Activated CD8-positive, alpha-beta memory T cell treated with anti-CD3 and anti-CD28 coated beads for 48 hours (primary cell): ENCODE measurements around the gene DSCAML1.

Experiments used
- DNase-seq, 3 experiments: peaks; one replicate each; pipeline ENCODE4 v3.0.0-alpha.2; 2020; ENCODE audit warnings: low read depth in 2 of 3, low spot score in 2 of 3

Gene DSCAML1

DNA sequence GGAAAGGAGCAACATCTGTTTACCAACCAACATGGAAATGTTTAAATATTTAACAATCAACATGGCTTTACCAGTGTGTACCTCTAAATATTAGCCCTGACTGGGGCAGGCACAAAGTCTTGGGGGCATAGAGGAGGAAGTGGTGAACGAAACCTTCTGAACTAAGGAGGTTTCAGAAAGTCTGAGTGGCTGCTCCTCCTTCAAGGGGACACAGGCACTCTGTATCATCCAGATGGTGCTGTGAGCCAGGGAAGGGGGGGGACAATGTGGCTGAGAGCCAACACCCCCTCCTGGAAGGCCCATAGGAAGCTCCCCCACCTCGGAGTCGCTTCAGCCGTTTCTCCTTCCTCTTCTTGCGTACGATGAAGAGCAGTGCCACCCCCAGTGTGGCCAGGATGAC lies 361.7 kb downstream of the DSCAML1 start:
- DNase-seq: no peak

DNA sequence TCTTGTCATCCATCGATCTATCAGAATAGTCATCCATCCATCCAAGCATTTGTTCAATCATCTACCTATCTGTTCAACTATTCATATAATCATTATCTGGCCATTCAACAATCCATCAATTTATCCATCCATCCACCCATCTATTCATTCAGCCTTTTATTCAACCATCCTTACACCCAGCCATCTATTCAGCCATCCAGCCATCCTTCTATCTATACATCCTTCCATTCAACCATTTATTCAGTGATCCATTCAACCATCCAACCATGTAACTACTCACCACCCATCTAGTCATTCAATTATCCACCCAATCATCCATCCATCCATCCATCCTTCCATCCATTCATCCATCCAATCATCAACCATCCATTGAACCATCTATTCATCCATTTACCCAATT lies 362.5 kb downstream of the DSCAML1 start:
- no peak for DNase-seq

DNA sequence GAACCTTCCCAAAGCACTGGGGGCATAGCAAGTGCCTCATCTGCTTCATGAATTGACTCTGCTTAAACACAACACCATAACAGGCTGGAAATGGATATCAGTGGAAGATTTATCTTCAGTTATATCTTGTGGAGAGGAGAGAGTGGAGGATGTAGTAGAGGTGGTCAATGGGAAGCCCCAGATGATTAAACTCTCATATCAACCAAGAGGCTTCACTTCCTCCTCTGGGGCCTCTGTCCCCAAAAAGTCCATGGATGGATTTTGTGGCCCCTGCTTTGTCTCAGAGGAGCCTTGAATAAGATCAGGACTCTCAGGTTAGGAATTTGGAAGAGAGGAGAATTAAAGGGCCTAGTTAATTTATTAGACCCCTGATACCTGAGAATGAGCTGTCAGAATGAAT lies 363.3 kb downstream of the DSCAML1 start:
- no peak for DNase-seq

DNA sequence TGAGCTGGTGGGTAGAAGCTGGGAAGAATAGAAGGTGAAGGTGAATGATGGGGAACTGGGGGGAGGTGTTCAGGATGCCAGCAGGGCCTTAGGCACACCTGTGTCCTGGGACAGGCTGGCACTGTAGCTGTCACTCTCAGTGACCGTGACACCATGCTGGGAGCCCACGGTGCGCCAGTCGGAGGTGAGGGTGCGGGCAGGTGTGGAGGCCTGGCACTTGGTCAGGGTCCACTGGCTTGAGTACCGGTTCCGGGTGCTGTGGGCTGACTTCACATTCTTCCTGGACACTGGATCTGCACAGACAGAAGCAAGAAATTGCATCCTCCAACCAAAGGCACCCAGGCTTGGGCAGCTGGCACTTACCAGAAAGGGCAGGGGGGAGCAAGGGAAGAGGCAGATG lies 365.6 kb downstream of the DSCAML1 start:
- DNase-seq: no peak

DNA sequence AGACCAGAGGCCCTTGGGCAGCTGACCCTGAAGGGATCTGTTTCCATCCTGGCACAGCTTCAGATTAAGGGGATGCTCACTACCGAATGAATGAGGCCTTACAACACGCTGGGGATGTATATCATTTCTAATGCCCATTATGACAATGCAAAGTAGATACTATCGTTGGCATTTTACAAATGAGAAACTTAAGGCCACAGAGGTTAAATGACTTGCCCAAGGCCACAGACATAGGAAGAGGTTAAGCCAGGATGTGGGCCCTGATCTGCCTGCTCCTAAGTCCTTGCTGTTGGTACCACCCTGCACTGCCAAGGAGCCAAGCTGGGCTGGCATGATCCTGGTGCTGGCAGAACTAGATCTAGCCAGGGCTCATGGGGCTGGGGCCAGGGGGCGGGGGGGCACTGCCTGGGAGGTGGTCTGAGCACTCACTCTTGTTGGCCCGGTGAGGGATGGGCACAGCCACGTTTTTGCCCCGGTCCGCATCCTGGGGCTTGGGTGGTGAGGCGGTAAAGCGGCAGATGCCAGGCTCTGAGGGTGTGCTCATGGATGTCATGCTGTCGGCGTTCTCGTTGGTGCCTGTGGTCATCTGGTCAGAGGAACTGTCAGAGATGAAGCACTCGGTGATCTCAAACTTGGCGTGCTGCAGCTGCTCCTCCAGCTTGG lies 366.6 kb downstream of the DSCAML1 start:
- DNase-seq: no peak

DNA sequence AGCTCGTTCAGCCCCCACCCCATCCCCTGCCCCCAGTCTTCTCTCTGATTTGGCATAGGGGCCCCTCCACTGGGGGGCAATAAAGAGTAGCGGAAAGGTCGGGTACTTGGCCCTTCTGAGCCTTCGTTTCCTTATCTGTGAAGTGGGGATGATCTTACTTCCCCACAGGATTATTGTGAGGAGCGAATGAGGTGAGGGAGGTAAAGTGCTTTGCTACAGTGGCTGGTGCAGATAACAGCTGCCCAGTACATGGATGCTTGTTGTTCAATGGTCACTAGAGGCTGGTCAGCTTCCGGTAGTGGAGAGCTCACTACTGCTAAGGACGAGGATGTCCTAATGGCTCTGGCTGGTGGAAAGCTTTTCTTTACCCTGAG lies 368.2 kb downstream of the DSCAML1 start:
- DNase-seq: no peak

DNA sequence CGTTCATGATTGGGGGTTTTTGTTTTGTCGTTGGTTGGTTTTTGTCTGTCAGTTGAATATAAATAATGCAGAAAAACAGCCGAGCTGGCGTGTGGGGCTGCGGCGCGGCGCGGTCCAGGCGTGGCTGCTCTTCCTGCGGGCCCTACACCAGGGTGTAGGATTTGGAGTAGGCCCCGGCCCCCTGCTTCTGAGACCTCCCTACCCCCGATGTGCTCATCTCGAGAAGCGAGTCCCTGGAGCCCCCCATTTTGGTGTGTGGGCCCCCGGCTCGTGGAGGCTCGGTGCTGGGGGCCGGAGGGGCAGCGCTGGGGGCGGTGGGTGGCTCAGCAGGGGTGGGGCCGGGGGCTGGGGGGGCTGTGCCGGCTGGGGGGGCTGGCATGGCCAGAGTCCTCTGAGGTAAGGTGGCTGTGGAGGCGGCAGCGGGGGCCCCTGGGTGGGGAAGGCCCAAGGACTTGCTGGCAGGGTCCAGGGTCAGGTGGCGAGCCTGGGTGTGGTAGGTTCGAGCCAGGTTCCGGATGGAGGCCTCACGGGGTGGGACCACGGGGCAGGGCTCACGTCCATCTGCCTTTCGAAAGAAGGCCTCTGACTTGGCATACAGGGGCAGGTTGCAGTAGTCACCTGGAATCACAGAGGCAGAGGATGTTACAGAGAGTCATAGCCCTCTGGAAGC lies 368.7 kb downstream of the DSCAML1 start:
- no peak for DNase-seq

DNA sequence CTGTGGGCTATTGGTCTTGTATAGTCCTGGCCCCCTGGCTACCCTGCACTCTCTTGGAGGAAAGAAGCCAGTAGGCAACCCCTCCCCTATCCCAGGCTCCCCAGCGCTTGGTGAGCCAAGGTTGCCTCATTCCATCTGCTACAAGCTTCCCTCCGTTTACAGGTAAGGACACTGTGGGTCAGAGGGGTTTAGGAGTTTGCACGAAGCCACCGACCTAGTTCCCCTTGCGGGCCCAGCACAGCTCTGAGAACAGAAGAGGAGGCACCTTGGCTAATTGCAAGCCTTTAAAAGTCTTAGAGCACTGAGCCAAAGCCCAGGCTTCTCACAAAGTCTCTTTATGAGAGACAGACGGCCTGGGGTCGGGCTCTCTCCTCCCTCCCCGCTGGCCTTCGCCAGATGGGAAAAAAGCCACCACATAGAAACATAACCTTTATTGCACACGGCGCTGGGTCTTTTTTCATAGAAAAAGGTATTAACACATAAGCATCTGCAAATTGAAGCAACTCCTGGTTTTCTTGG lies 369.6 kb downstream of the DSCAML1 start:
- DNase-seq: no peak

DNA sequence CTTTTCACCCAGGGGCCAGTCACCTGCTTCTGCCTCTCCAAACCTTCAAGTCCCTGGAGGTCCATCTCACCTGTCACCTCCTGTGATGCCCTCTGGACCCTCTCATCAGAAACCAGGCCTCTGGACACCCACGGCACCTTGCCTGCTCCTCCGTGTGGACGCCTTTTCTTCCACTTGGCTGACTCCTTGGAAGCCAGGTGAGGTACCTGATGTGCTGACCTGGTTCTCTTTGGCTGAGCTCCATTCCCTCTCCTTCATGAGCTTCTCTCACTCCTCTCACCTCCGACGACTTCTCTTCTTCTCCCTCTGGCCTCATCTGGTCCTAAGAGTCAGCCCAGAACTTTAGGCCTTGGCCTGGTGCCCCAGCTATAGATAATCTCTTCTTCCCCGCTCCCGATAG lies 370.1 kb downstream of the DSCAML1 start:
- DNase-seq: no peak

DNA sequence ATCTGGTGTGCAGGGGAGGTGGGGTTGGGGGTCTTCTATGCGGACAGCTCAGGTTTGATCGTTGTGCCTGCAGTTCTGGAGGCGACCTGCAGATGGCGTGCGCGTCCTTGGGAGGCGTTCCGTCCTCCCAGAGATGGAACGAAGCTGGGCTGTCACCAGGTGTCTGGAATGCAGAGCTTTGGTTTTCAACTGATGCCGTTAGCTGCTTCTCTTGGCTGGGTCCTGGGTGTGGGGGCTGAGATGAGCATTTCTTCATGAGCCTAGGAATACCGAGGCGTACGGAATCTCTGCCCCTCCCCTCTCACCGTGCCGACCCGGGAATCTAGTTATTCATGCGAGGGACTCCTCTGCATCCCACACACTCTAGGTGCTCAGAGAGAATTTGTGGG lies 370.7 kb downstream of the DSCAML1 start:
- DNase-seq: peak; percentile 33 to 84 (median 78)

DNA sequence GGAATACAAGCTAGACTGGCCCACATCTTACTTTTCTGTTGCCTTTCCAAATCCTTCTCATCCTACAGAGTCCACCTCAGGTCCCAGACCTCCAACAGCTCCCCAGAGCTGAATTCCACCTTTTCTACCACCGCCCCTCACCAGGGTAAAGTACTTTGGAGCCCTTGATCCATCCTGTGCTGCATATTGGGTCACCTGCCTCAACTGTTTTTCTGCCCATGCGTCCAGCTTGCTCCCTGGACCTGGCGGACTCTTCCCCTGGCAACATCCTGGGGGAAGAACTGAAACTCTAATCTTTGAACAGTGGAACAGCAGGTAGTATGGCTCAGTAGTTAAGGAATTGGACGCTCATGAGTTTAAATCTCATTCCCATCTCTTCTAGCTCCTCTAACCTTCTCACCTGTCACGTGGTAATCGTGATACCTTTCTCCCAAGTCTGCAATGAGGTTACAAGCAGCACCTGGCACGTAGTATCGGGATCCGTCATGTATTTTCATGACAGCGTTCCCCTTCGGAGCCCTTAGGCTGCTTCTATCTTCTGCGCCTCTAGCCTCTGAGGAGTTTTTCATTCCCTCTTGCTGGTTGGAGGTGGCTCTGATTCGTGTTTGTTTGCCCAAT lies 371.2 kb downstream of the DSCAML1 start:
- DNase-seq: no peak

DNA sequence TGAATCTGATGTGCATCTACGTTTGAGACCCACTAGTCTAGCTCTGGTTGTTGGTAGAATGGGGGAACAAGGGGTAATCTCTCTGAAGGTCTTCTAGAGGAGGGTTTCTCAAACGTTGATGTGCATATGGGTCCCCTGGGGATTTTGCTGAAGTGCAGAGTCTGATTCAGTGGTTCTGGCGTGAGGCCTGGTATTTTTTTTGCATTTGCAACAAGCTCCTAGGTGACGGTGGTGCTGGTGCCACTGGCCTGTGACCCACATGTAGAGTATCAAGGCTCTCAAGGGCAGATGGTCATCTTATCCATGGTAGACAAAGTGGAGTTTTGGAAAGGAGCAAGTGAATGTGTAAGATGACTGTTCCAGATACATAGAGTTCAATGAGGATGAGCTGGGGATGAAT lies 372.2 kb downstream of the DSCAML1 start:
- DNase-seq: no peak

DNA sequence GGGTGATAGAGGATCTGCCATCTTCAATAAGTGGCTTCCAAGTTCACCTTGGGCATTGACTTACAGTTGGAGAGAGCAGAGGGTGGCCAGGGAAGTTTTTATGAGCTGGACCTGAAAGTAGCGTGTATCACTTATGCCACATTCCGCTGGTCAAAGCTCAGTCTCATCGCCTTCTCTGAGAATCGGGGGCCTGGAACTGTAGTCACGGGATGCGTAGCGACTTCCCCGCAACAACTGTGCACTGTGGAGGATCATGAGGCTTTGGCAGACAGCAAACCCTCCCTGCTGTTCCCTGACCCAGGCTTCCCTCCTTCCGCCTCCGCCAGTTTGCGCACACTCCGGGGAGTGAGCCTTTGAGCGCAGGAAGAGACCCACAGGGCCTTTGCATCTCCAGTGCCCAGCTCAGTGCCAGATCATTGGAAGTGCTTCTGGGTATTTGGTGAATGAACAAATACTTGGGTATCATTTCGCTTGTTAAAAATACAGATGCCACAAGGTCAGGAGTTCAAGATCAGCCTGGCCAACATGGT lies 373.9 kb downstream of the DSCAML1 start:
- no peak for DNase-seq

DNA sequence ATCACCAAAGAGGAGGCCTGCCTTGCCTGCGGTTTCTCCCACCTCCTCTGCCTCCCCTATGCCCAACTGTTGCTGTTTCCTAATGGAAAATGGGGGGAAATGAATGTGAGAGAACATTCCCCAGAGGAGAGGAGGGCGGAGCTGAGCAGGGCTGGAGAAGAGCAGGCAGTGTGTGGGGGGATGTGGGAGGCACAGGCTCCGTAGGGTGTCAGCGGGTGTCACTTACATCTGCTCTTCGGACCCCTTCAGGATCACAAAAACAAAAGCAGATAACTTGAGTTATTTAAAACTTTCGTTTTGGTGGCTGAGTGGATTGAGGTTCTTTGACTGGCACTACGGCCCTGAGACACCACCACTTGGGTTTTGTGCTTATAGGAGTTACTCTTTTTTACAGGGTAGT lies 375.5 kb downstream of the DSCAML1 start:
- DNase-seq: no peak

DNA sequence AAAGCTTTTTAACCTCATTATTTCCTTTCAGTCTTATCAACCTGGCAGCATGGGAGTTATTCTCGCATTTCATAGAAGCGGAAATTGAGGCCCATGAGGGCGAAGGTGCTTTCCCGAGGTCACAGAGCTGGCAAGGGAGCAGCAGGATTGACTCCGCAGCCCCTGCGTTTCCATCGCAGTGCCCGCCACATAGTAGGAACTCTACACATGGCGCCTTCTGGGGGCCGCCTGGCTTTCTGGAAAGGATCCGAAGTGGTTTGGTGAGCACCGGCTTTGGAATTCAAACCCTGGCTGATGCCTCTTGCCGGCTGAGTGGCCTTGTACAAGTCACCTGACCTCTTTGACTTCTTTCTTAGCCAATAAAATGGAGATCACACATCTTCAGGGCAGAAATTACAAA lies 376.0 kb downstream of the DSCAML1 start:
- DNase-seq: no peak

DNA sequence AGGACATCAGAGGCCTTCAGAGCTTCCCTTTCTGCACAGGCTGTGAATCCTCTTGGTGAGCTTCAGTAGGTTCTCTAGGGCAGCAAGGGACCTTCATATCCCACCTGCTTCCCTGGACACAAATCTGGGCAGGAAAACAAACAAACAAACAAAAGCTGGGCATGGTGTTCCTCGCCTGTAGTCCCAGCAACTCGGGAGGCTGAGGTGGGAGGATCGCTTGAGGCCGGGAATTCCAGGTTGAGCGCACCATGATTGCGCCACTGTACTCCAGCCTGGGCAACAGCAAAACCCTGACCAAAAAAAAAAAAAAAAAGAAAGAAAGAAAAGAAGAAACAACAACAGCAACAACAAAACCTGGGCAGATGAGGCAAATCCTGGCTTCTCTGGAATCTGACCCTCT lies 376.4 kb downstream of the DSCAML1 start:
- DNase-seq: no peak

DNA sequence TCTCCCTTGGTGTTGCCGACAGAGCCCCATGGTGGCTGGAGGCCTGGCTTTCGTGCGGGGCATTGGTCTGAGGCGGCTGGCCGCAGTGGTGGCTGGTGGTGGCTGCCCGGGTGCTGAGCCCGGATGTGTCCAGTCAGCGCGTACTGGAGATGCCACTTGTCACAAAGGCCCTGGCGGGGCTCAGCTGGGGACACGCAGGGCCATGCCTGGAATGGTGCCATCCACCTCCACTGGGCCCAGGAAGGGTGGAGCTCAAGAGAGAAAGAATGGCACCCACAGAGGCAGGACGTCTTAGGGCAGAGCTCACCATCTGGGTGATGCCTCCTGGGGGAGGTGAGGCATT lies 376.9 kb downstream of the DSCAML1 start:
- no peak for DNase-seq

DNA sequence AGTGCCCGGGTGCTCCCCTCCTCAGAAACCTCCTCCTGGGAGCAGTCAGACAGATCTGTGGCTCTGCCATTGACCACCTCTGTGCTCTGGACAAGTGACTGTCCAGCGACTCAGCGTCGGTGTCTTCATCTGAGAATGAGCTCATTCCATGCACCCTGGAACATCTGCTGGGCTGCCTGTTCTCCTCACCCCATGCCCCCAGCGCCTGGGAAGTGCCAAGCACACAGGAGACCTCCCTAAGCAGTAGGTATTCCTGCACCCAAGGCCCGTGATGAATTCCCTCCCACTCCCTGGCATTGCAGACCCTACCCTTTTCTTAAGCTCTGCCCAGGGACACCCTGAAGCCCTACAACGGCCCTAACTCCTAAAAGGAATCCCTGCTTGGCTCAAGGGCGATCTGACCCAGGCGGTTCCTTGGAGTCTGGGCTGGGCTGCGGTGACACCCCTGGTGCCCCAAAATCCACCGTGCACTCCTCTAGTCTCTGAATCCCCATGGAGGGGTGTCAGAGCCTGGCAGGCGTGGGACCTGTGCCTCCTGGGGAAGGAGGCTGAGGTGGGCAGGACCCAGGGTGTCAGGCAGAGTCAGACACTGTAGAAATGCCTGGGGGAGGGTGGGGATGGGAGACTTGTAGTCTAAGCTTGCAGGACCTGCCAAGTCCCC lies 377.4 kb downstream of the DSCAML1 start:
- DNase-seq: no peak

DNA sequence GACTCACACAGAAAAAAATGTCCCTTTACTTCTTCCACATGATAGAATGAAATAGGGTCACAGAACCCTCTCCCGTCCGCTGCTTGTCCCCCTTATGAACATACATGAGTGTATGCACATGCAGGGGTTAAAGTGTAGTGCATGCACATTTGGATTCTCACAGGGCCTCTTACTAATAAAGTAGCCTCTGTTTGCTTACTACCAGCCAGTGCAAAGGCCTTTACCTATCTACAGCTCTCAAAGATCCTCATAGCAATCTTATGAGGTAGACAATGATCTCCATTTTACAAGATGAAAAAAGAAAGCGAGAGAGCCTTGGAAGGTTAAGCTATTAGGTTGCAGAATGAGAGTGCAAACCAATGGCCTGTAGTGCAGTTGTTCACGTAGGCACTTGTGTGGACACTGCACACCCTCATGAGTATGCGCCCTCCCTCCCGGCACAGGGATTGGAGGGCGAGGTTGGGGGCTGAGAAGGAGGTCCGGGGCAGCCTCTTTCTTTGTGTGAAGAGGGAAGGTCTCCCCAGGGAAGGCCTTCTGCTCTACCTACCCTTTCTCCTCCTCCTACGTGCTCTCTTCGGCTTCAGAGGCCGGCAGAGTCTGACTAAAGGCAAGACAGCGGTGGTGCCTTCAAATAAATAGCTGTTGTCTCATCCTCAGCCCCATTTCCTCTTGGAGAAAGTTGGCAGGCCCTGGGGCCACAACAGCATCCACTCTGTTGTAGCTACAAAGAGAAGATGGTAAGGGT lies 378.1 kb downstream of the DSCAML1 start:
- no peak for DNase-seq

DNA sequence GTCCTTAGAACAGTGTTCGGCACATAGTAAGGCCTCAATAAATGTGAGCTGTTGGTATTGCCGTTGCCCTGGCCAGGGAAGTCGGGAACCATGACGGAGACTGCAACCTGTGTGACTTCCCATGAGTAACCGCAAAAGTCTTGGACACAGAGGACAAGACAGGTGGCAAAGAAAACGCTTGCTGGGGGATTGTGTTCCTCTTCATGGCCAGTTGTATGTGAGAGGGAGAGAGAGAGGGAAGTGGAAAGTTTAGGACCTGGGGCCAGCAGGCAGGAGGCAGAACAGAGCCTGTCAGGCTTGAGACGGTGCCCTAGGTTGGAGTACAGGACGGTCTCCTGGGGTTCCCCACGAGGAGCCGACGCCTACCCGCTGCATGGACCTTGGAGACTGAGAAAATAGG lies 379.2 kb downstream of the DSCAML1 start:
- no peak for DNase-seq

DNA sequence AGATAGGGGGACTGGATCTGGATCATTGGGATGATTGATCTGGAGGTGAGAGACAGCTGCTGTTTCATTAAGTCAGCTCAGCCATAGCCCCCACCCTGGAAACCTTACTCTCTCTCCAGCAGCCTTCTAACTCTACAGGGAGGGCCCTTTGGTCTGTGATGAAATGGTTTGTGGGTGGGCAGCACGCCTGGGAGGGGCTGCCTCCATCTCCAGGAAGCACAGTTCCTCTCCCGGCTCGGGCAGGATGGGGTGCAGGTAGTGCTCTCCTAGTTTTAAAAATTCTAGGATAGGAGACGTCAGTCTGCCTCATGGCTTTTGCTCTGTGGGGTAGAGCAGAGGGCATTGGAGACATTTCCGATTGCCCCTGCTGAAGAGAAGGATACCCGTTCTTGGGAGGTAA lies 379.7 kb downstream of the DSCAML1 start:
- no peak for DNase-seq
